Measurements from ENCODE around the gene GPC6. TPM values are rescaled to one million over a fixed set of nuclear protein-coding genes. Genes with fewer than 3 reads are reported as not detected.

Gene GPC6
- total RNA-seq, 3 donors from 2014 or later (not counting 1 experiment from before 2014, with no cell fraction given) = not detected

DNA sequence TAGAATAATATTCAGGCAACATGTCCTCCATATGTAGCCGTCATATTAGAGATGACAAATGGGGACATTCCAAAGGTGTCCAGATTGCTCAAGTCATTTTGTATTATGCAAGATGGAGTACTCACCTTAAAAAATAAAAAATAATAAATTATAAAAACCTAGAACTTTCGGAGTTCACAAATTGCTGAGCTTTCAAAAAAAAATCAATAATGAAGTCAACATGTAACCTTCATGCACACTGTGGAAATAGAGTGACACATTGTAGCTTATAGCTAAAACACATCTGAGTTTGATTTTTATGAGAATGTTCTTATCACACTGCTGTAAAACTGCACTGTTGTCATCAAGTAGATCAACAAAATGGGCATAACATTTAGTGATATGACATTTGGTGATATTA lies 411.2 kb downstream of the GPC6 start:
- H3K27me3 Mint-ChIP-seq (ENCODE audit: low read depth in 2 of 2) = no peaks in the 10 kb centered on the region
- no peaks in the 10 kb centered on the region for H3K4me1 Mint-ChIP-seq
- H3K4me3 ChIP-seq (ENCODE audit: low read length) = no peak overlapping the region
- H3K36me3 ChIP-seq (ENCODE audit: control insufficient read depth, insufficient read depth, low read length) = no peaks in the 10 kb centered on the region
- H3K36me3 Mint-ChIP-seq = no peaks in the 10 kb centered on the region
- intact Hi-C loops (cut with micrococcal nuclease) = no loop called here
- no peak overlapping the region for H3K27ac ChIP-seq (ENCODE audit: low read length)
- H3K4me1 ChIP-seq (ENCODE audit: control insufficient read depth, insufficient read depth, low read length) = no peaks in the 10 kb centered on the region
- ATAC-seq (no peak), DNase-seq (no peak)
- no CpG with 5 or more reads among the region's 2 CpGs for WGBS (ENCODE audit: insufficient coverage)
- H3K27me3 ChIP-seq (ENCODE audit: control insufficient read depth, insufficient read depth, low read length) = no peaks in the 10 kb centered on the region
- H3K9me3 ChIP-seq (ENCODE audit: control insufficient read depth, insufficient read depth, low read length) = no peaks in the 10 kb centered on the region
- no peak overlapping the region for H3K27ac Mint-ChIP-seq
- TF ChIP-seq, protein P1, sequence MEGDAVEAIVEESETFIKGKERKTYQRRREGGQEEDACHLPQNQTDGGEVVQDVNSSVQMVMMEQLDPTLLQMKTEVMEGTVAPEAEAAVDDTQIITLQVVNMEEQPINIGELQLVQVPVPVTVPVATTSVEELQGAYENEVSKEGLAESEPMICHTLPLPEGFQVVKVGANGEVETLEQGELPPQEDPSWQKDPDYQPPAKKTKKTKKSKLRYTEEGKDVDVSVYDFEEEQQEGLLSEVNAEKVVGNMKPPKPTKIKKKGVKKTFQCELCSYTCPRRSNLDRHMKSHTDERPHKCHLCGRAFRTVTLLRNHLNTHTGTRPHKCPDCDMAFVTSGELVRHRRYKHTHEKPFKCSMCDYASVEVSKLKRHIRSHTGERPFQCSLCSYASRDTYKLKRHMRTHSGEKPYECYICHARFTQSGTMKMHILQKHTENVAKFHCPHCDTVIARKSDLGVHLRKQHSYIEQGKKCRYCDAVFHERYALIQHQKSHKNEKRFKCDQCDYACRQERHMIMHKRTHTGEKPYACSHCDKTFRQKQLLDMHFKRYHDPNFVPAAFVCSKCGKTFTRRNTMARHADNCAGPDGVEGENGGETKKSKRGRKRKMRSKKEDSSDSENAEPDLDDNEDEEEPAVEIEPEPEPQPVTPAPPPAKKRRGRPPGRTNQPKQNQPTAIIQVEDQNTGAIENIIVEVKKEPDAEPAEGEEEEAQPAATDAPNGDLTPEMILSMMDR (IDR thresholded peaks at IDR 0.05) = no peak
- H3K9me3 Mint-ChIP-seq = peaks cover 6 to 9% of the 10 kb centered on the region in 2 donors
- no peak overlapping the region for H3K4me3 Mint-ChIP-seq

DNA sequence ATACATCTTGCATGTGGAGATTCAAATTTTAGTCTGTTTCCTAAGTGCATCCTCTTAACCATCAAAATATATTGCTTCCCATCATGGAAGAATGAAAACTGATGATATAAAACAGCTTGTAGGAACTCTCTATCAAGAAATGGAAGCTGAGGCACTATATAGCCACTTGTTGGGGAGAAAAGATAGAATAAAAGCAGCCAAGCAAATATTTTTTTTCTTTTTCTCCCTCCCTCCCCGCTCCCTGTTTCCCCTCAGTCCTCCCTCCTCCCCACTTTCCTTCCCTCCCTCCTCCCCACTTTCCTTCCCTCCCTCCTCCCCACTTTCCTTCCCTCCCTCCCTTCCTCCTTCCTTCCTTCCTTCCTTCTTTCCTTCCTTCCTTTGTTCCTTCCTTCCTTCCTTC lies 413.8 kb downstream of the GPC6 start:
- H3K27me3 Mint-ChIP-seq (ENCODE audit: low read depth in 2 of 2) = no peaks in the 10 kb centered on the region
- Histone ChIP-seq H3K27me3 (ENCODE audit: control insufficient read depth, insufficient read depth, low read length) (no peaks in the 10 kb centered on the region), H3K4me1 (ENCODE audit: control insufficient read depth, insufficient read depth, low read length) (no peaks in the 10 kb centered on the region), H3K9me3 (ENCODE audit: control insufficient read depth, insufficient read depth, low read length) (no peaks in the 10 kb centered on the region), H3K36me3 (ENCODE audit: control insufficient read depth, insufficient read depth, low read length) (no peaks in the 10 kb centered on the region), H3K27ac (ENCODE audit: low read length) (no peak overlapping the region), H3K4me3 (ENCODE audit: low read length) (no peak overlapping the region)
- WGBS (ENCODE audit: insufficient coverage) = 93% methylated on average over 1 of the region's 1 CpG
- intact Hi-C loops (cut with micrococcal nuclease) = no loop called here
- no peak overlapping the region for H3K27ac Mint-ChIP-seq
- H3K4me3 Mint-ChIP-seq = no peak overlapping the region
- DNase-seq = no peak
- no peak for ATAC-seq
- TF ChIP-seq, protein P1 (IDR thresholded peaks at IDR 0.05) = no peak
- H3K9me3 Mint-ChIP-seq = peaks cover 6 to 7% of the 10 kb centered on the region in 2 donors
- H3K4me1 Mint-ChIP-seq = no peaks in the 10 kb centered on the region
- H3K36me3 Mint-ChIP-seq = no peaks in the 10 kb centered on the region

DNA sequence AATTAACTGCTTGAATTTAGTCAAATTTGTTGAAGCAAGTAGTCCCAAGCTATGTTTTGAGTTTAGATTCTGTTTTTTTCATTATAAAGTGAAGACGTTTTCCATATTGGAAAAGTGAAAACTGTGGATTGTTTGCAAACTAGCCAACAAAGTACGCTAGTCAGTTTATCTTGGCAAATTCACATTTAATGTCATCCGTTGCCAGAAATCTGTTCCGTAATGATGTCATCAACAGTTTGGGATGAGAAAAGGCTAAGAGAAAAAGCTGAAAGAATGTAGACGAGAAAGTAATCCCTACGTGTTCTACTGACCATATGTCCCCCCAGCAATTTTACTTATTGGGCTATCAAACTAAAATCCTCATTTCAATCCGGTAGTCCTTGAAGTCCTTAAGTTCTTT lies 419.6 kb downstream of the GPC6 start:
- TF ChIP-seq, protein P1 (IDR thresholded peaks at IDR 0.05) = no peak
- no peak for ATAC-seq

DNA sequence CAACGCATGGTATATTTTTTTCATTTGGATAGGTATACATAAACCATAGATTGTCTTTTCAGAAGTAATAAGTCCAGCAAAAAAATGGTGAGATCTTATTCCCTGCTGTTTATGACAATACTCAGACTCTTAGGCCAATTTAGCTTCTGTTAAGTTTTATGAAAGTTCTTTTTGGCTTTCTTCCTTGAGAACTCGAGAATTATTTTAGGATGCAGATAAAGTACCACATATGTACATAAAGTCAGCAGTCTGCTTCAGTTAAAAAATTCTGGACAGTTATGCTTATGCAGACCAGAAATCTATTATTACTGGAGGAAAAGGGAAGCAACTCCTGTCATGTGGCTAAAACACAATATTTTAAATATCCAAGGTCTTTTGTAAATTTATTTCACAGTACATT lies 422.9 kb downstream of the GPC6 start:
- intact Hi-C loops (cut with micrococcal nuclease) = no loop called here
- TF ChIP-seq, protein P1 (IDR thresholded peaks at IDR 0.05) = no peak
- H3K27me3 ChIP-seq (ENCODE audit: control insufficient read depth, insufficient read depth, low read length) = no peaks in the 10 kb centered on the region
- no peak overlapping the region for H3K27ac Mint-ChIP-seq
- H3K9me3 ChIP-seq (ENCODE audit: control insufficient read depth, insufficient read depth, low read length) = no peaks in the 10 kb centered on the region
- H3K36me3 ChIP-seq (ENCODE audit: control insufficient read depth, insufficient read depth, low read length) = no peaks in the 10 kb centered on the region
- H3K4me1 ChIP-seq (ENCODE audit: control insufficient read depth, insufficient read depth, low read length) = no peaks in the 10 kb centered on the region
- no peak for DNase-seq
- ATAC-seq = no peak
- H3K4me1 Mint-ChIP-seq = no peaks in the 10 kb centered on the region
- H3K36me3 Mint-ChIP-seq = no peaks in the 10 kb centered on the region
- H3K27me3 Mint-ChIP-seq (ENCODE audit: low read depth in 2 of 2) = no peaks in the 10 kb centered on the region
- H3K4me3 ChIP-seq (ENCODE audit: low read length) = no peak overlapping the region
- H3K4me3 Mint-ChIP-seq = no peak overlapping the region
- WGBS (ENCODE audit: insufficient coverage) = 72% methylated on average over 2 of the region's 2 CpGs
- H3K27ac ChIP-seq (ENCODE audit: low read length) = no peak overlapping the region
- peaks cover 2 to 4% of the 10 kb centered on the region in 2 donors for H3K9me3 Mint-ChIP-seq

More for the DNA sequence above, 419.6 kb downstream of the GPC6 start:
- no peaks in the 10 kb centered on the region for H3K36me3 Mint-ChIP-seq
- H3K27ac Mint-ChIP-seq = no peak overlapping the region
- Histone ChIP-seq H3K36me3 (ENCODE audit: control insufficient read depth, insufficient read depth, low read length) (no peaks in the 10 kb centered on the region), H3K4me3 (ENCODE audit: low read length) (no peak overlapping the region), H3K27ac (ENCODE audit: low read length) (no peak overlapping the region), H3K4me1 (ENCODE audit: control insufficient read depth, insufficient read depth, low read length) (no peaks in the 10 kb centered on the region), H3K9me3 (ENCODE audit: control insufficient read depth, insufficient read depth, low read length) (no peaks in the 10 kb centered on the region), H3K27me3 (ENCODE audit: control insufficient read depth, insufficient read depth, low read length) (no peaks in the 10 kb centered on the region)
- no peak overlapping the region for H3K4me3 Mint-ChIP-seq
- no peaks in the 10 kb centered on the region for H3K4me1 Mint-ChIP-seq
- peaks cover 2% of the 10 kb centered on the region in 2 donors for H3K9me3 Mint-ChIP-seq
- intact Hi-C loops (cut with micrococcal nuclease) = no loop called here
- no peaks in the 10 kb centered on the region for H3K27me3 Mint-ChIP-seq (ENCODE audit: low read depth in 2 of 2)
- 87% methylated on average over 4 of the region's 7 CpGs for WGBS (ENCODE audit: insufficient coverage)
- DNase-seq = no peak

Measured in natural killer cell (primary cell).